Gastroesophageal sphincter (tissue), 4 donors: Measurements from ENCODE around the gene NUDT12. TPM values are rescaled to one million over a fixed set of nuclear protein-coding genes. Genes with fewer than 3 reads are reported as not detected.

Experiments
- ATAC-seq: fragments of 150-250 bp; one replicate; pipeline ENCODE4 v1.9.1; 2016; ENCODE audit warnings: mild to moderate bottlenecking, moderate library complexity
- H3K27ac ChIP-seq, 4 donors: fragments of 200-600 bp; sonication (generic) in 3 of 4; 1 replicate in 3 of 4; 2 replicates in 1 of 4; pipeline ENCODE4 v1.5.1; 2016 to 2019
- H3K27me3 ChIP-seq: fragments of 200-600 bp; sonication (generic); one replicate; pipeline ENCODE4 v1.5.1; 2019
- H3K36me3 ChIP-seq, 2 donors: fragments of 200-600 bp; sonication (generic); one replicate each; pipeline ENCODE4 v1.5.1; 2019; ENCODE audit warnings: control low read depth in 1 of 2
- H3K4me1 ChIP-seq, 3 donors: fragments of 200-600 bp; sonication (generic); 1 replicate in 2 of 3; 2 replicates in 1 of 3; pipeline ENCODE4 v1.5.1; 2016 to 2019; ENCODE audit warnings: control low read depth in 2 of 3
- H3K4me3 ChIP-seq, 2 donors: fragments of 200-600 bp; sonication (generic); one replicate each; pipeline ENCODE4 v1.5.1; 2019; ENCODE audit warnings: mild to moderate bottlenecking in 1 of 2, moderate library complexity in 1 of 2
- H3K9me3 ChIP-seq, 3 donors: fragments of 200-600 bp; sonication (generic); one replicate each; pipeline ENCODE4 v1.5.1; 2017 to 2019; ENCODE audit warnings: control low read depth in 2 of 3
- EP300 ChIP-seq: sonication (generic); formaldehyde crosslinking; IDR thresholded peaks from one replicate; pipeline ENCODE4 v1.6.1; 2017; ENCODE audit warnings: antibody characterized with exemption, mild to moderate bottlenecking
- POLR2A ChIP-seq, 2 donors: fragments of 450-650 bp; IDR thresholded peaks; one replicate each; pipeline ENCODE4 v1.6.1; 2017; ENCODE audit warnings: antibody characterized with exemption in 2 of 2, mild to moderate bottlenecking in 2 of 2, moderate library complexity in 1 of 2
- POLR2AphosphoS5 ChIP-seq: sonication (generic); formaldehyde crosslinking; IDR thresholded peaks from one replicate; pipeline ENCODE4 v1.6.1; 2017; ENCODE audit warnings: antibody characterized with exemption
- WGBS, 2 donors: methylation state at CpG; one replicate each; pipeline ENCODE4 v1.1.5; 2018; ENCODE audit warnings: low coverage in 1 of 2; 5-methylcytosine and 5-hydroxymethylcytosine counted together
- total RNA-seq, 4 donors: library from RNA; depleted of rRNA; stranded (reverse); fragments of >200 nt; gene quantifications; one replicate each; pipeline ENCODE4 v1.1.0, GENCODE V29; 2016
- TF ChIP-seq, protein P1 (sequence below), 4 experiments: fragments of 200-600 bp in 2 of 4; fragments of 450-650 bp in 2 of 4; sonication (generic) in 1 of 4; IDR thresholded peaks; one replicate each; pipeline ENCODE4 v1.5.1; 2017 to 2019; ENCODE audit warnings: antibody characterized with exemption in 4 of 4, mild to moderate bottlenecking in 2 of 4, moderate library complexity in 2 of 4

Gene NUDT12
- total RNA-seq, 4 donors from 2014 or later = 6.2 to 20.7 (median 9.9) TPM

DNA sequence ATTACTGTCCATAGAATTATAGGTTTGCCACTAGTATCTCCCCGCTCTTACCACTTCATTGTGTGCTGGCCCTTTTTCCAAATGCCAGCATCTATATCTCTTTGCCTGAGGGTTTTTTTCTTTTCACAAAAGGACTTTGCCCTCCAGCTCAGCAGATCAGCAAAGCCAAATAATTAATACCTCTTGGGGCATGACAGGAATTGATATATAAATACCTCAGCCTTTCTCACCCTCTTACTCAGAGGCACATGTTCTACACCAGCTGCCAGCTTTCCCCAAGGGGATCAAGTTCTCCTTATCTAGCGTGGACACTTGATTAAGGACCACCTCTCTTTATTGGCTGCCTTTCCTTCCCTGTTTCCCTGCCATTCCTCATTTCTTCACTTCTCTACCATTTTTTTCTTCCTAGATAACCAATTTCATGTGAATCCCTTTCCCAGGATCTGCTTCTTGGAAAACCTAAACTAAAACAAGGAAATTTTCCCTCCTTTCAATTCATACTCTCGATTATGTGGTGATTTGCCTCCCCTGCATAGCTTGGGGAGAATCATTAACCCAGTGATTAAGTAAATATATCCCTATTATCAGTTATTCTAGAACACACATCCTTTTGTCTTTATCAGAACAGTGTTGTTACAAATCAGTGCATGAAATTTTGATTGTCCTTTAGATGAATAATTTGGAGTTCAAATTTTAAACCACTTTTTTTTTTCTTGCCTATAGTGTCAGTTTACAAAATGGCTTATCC, 6.9 kb upstream of the NUDT12 start:
- H3K4me1 ChIP-seq = no peaks in the 10 kb centered on the region
- no peak for ATAC-seq
- WGBS, 2 donors = 64 to 73% methylated on average over 3 of the region's 3 CpGs

GRCh38 chr5:103565719-103566118, 3.1 kb upstream of the NUDT12 start:
- Histone ChIP-seq H3K4me3 (no peak overlapping the region), H3K27me3 (peaks cover 7% of the 10 kb centered on the region), H3K4me1 (peaks cover 0 to 13% (median 0%) of the 10 kb centered on the region in 3 donors), H3K9me3 (no peaks in the 10 kb centered on the region), H3K27ac (no peak overlapping the region), H3K36me3 (no peaks in the 10 kb centered on the region)
- no peak for ATAC-seq
- no peak for TF ChIP-seq EP300
- no peak for TF ChIP-seq POLR2A (IDR thresholded peaks at IDR 0.05)
- TF ChIP-seq, protein P1, sequence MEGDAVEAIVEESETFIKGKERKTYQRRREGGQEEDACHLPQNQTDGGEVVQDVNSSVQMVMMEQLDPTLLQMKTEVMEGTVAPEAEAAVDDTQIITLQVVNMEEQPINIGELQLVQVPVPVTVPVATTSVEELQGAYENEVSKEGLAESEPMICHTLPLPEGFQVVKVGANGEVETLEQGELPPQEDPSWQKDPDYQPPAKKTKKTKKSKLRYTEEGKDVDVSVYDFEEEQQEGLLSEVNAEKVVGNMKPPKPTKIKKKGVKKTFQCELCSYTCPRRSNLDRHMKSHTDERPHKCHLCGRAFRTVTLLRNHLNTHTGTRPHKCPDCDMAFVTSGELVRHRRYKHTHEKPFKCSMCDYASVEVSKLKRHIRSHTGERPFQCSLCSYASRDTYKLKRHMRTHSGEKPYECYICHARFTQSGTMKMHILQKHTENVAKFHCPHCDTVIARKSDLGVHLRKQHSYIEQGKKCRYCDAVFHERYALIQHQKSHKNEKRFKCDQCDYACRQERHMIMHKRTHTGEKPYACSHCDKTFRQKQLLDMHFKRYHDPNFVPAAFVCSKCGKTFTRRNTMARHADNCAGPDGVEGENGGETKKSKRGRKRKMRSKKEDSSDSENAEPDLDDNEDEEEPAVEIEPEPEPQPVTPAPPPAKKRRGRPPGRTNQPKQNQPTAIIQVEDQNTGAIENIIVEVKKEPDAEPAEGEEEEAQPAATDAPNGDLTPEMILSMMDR (IDR thresholded peaks at IDR 0.05) = no peak
- TF ChIP-seq POLR2AphosphoS5 = no peak
- WGBS, 2 donors = 95% methylated on average over 4 of the region's 4 CpGs

More for the DNA sequence above, 6.9 kb upstream of the NUDT12 start:
- Histone ChIP-seq H3K27me3 (peaks cover 7% of the 10 kb centered on the region), H3K9me3 (no peaks in the 10 kb centered on the region), H3K27ac (no peak overlapping the region), H3K4me3 (no peak overlapping the region), H3K36me3 (no peaks in the 10 kb centered on the region)
- TF ChIP-seq EP300 = no peak
- TF ChIP-seq POLR2AphosphoS5 = no peak
- TF ChIP-seq, protein P1 (IDR thresholded peaks at IDR 0.05) = no peak
- TF ChIP-seq POLR2A (IDR thresholded peaks at IDR 0.05) = no peak

DNA sequence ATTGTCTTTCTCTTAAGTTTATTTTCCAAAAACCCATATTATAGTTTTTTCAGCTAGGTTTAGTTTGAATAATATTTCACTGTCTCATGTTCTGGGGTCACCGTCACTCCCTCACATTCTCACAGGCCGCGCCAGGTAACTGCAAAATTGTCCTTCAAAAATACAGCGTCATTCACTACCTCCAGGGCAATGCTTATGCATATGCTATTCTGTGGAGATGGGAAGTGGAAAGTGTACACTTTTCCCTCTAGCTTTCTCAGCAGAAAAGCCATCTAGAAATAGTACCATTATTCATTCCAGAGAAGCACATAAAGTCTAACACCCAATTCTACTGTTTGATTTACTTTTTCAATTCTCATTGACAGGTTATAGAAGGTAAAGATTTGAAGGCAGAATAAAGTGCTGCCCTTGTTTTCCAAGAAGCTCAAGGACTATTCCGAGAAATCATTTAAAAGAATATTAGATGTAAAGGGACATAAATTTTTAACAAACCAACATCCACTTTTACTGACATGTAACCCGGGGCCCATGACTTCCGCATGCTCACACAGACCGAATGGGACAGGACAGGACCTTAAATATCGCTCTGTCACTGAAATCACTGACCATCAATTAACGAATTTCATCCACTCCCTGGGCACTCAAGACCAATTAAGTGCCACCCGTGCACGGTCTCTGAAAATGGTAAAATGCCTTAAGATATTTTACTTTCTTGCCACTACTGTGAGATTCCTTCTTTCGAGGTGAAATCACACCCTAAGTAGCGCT, 720 bp downstream of the NUDT12 start:
- Histone ChIP-seq H3K4me1 (peaks cover 0 to 13% (median 0%) of the 10 kb centered on the region in 3 donors), H3K27me3 (peaks cover 3% of the 10 kb centered on the region), H3K36me3 (peaks cover 0 to 10% of the 10 kb centered on the region in 2 donors), H3K27ac (peak overlapping the region; percentile 15 to 94 (median 90)), H3K4me3 (peak overlapping the region; percentile 50 to 72), H3K9me3 (no peaks in the 10 kb centered on the region)
- 19 to 25% methylated on average over 14 of the region's 14 CpGs for WGBS, 2 donors
- peak; percentile 21 for ATAC-seq
- TF ChIP-seq, protein P1 (IDR thresholded peaks at IDR 0.05) = no peak
- TF ChIP-seq POLR2AphosphoS5 (no peak), POLR2A (IDR thresholded peaks at IDR 0.05) (no peak), EP300 (no peak)

GRCh38 chr5:103560826-103561225, 1.8 kb downstream of the NUDT12 start:
- Histone ChIP-seq H3K27ac (no peak overlapping the region), H3K36me3 (peaks cover 0 to 10% of the 10 kb centered on the region in 2 donors), H3K27me3 (no peaks in the 10 kb centered on the region), H3K4me3 (no peak overlapping the region), H3K9me3 (no peaks in the 10 kb centered on the region), H3K4me1 (peaks cover 0 to 13% (median 0%) of the 10 kb centered on the region in 3 donors)
- 93 to 100% methylated on average over 2 to 3 of the region's 3 CpGs for WGBS, 2 donors
- ATAC-seq = no peak
- TF ChIP-seq EP300 = no peak
- TF ChIP-seq POLR2AphosphoS5 = no peak
- TF ChIP-seq, protein P1 (IDR thresholded peaks at IDR 0.05) = no peak
- no peak for TF ChIP-seq POLR2A (IDR thresholded peaks at IDR 0.05)
